ENCODE measurements around the gene TCF7L1.

TCF7L1 gene

GRCh38 chr2:85091838-85092237 is 41.4 kb upstream of the TCF7L1 start:
- no peak for DNase-seq (ENCODE audit: low read depth, low spot score)
- POLR2A ChIA-PET, result no interaction called here
- CTCF ChIA-PET, result no interaction called here
- no peak for TF ChIP-seq CTCF (IDR thresholded peaks at IDR 0.05; ENCODE audit: insufficient read depth, low read length, missing control alignments)
- H3K4me3 ChIP-seq (ENCODE audit: low read depth, low read length), result no peak overlapping the region

GRCh38 chr2:85095094-85095493 is 38.1 kb upstream of the TCF7L1 start:
- ChIA-PET CTCF (interaction anchor here (1.9 kb wide), 1 partner anchor 28 kb away, joined by 9 read pairs; no protein-coding TSS in a partner anchor), POLR2A (no interaction called here)
- no peak overlapping the region for H3K4me3 ChIP-seq (ENCODE audit: low read depth, low read length)
- TF ChIP-seq CTCF (IDR thresholded peaks at IDR 0.05; ENCODE audit: insufficient read depth, low read length, missing control alignments), result no peak
- no peak for DNase-seq (ENCODE audit: low read depth, low spot score)

- no peak for TF ChIP-seq CTCF (IDR thresholded peaks at IDR 0.05; ENCODE audit: insufficient read depth, low read length, missing control alignments)
- POLR2A ChIA-PET, result no interaction called here
- no peak for DNase-seq (ENCODE audit: low read depth, low spot score)
- H3K4me3 ChIP-seq (ENCODE audit: low read depth, low read length), result no peak overlapping the region
- CTCF ChIA-PET, result no interaction called here
Observed at GRCh38 chr2:85096616-85097015, 36.6 kb upstream of the TCF7L1 start.

GRCh38 chr2:85104228-85104627 is 29.0 kb upstream of the TCF7L1 start:
- no peak for DNase-seq (ENCODE audit: low read depth, low spot score)
- ChIA-PET CTCF (interaction anchor here (0.5 to 1.6 kb wide), 2 partner anchors 27 to 31 kb away, joined by 3 read pairs; no protein-coding TSS in a partner anchor), POLR2A (no interaction called here)

GRCh38 chr2:85106489-85107180 is 26.6 kb upstream of the TCF7L1 start:
- DNase-seq (ENCODE audit: low read depth, low spot score), result peak; percentile 59

More at GRCh38 chr2:85104228-85104627, 29.0 kb upstream of the TCF7L1 start:
- H3K4me3 ChIP-seq (ENCODE audit: low read depth, low read length), result no peak overlapping the region
- no peak for TF ChIP-seq CTCF (IDR thresholded peaks at IDR 0.05; ENCODE audit: insufficient read depth, low read length, missing control alignments)

More at GRCh38 chr2:85106489-85107180, 26.6 kb upstream of the TCF7L1 start:
- H3K4me3 ChIP-seq (ENCODE audit: low read depth, low read length), result no peak overlapping the region
- ChIA-PET CTCF (interaction anchor here (2.3 to 3.0 kb wide), 2 partner anchors 40 to 192 kb away, joined by 7 to 10 read pairs; no protein-coding TSS in a partner anchor), POLR2A (interaction anchor here (0.6 kb wide), 1 partner anchor 240 kb away, joined by 3 read pairs; no protein-coding TSS in a partner anchor)
- no peak for TF ChIP-seq CTCF (IDR thresholded peaks at IDR 0.05; ENCODE audit: insufficient read depth, low read length, missing control alignments)

Measured in AG04449 (cell line).